NB4 (cell line): ENCODE data around the gene RPTOR.

Source experiments
- DNase-seq: peaks from one replicate; pipeline ENCODE4 v3.0.0; 2010; ENCODE audit warnings: low read depth
- H3K4me3 ChIP-seq: one replicate; pipeline ENCODE4 v1.5.1; 2011; ENCODE audit warnings: mild to moderate bottlenecking, low read depth, low read length, moderate library complexity
- CTCF ChIP-seq: IDR thresholded peaks from one replicate; pipeline ENCODE4 v1.5.1; 2012; ENCODE audit warnings: low read depth, low read length
- MAX ChIP-seq: IDR thresholded peaks from 2 replicates; pipeline ENCODE4 v1.6.1; 2011; ENCODE audit warnings: low read depth, low read length
- MYC ChIP-seq: IDR thresholded peaks from 2 replicates; pipeline ENCODE4 v1.6.1; 2011; ENCODE audit warnings: low read depth, low read length
- POLR2A ChIP-seq: IDR thresholded peaks from 2 replicates; pipeline ENCODE4 v1.6.1; 2011; ENCODE audit warnings: mild to moderate bottlenecking; ENCODE audit not compliant: insufficient read length; ENCODE audit errors: extremely low read depth

RPTOR gene

GRCh38 chr17:80523054-80523744 is 21.4 kb upstream of the RPTOR start:
- no peak for DNase-seq
- TF ChIP-seq POLR2A = no peak
- TF ChIP-seq CTCF = no peak
- no peak for TF ChIP-seq MYC
- TF ChIP-seq MAX = no peak
- no peak overlapping the region for H3K4me3 ChIP-seq

- TF ChIP-seq MAX = no peak
- TF ChIP-seq MYC = no peak
- no peak for TF ChIP-seq CTCF
- no peak for TF ChIP-seq POLR2A
- DNase-seq = no peak
- H3K4me3 ChIP-seq = no peak overlapping the region
These were observed 20.5 kb upstream of the RPTOR start for GRCh38 chr17:80523956-80524712.

GRCh38 chr17:80526116-80526910 is 18.3 kb upstream of the RPTOR start:
- no peak for TF ChIP-seq MYC
- no peak for TF ChIP-seq CTCF
- TF ChIP-seq POLR2A = no peak
- TF ChIP-seq MAX = no peak
- no peak overlapping the region for H3K4me3 ChIP-seq
- no peak for DNase-seq

GRCh38 chr17:80527016-80527645 is 17.5 kb upstream of the RPTOR start:
- no peak for DNase-seq
- H3K4me3 ChIP-seq = no peak overlapping the region
- TF ChIP-seq MYC (no peak), CTCF (no peak), MAX (no peak), POLR2A (no peak)

- TF ChIP-seq MAX (no peak), MYC (no peak), POLR2A (no peak), CTCF (no peak)
- DNase-seq = no peak
- no peak overlapping the region for H3K4me3 ChIP-seq
These were observed 16.1 kb upstream of the RPTOR start for GRCh38 chr17:80528536-80528935.
